Parathyroid adenoma (tissue), 2 donors: ENCODE measurements around the gene SPAG17.

ENCODE experiments used
- H2AFZ ChIP-seq: fragments of 300-600 bp; sonication (generic); one replicate; pipeline ENCODE4 v1.7.0; 2017; ENCODE audit warnings: antibody characterized with exemption, mild to moderate bottlenecking
- H3K27ac ChIP-seq: fragments of 300-600 bp; sonication (generic); one replicate; pipeline ENCODE4 v1.7.0; 2017
- H3K27me3 ChIP-seq: fragments of 300-600 bp; sonication (generic); one replicate; pipeline ENCODE4 v1.7.0; 2017; ENCODE audit warnings: low read length; ENCODE audit not compliant: control insufficient read depth, insufficient read depth
- H3K36me3 ChIP-seq: fragments of 300-600 bp; sonication (generic); one replicate; pipeline ENCODE4 v1.7.0; 2017; ENCODE audit warnings: low read length; ENCODE audit not compliant: control insufficient read depth, insufficient read depth
- H3K4me1 ChIP-seq: fragments of 300-600 bp; sonication (generic); one replicate; pipeline ENCODE4 v1.7.0; 2017; ENCODE audit warnings: control low read depth
- H3K4me2 ChIP-seq: fragments of 300-600 bp; sonication (generic); one replicate; pipeline ENCODE4 v1.7.0; 2017; ENCODE audit warnings: low read length
- H3K4me3 ChIP-seq: fragments of 300-600 bp; sonication (generic); one replicate; pipeline ENCODE4 v1.7.0; 2017; ENCODE audit warnings: low read depth, low read length
- H3K79me2 ChIP-seq: fragments of 300-600 bp; sonication (generic); one replicate; pipeline ENCODE4 v1.7.0; 2017; ENCODE audit warnings: control low read depth
- H3K9ac ChIP-seq: fragments of 300-600 bp; sonication (generic); one replicate; pipeline ENCODE4 v1.7.0; 2017; ENCODE audit warnings: mild to moderate bottlenecking
- H3K9me3 ChIP-seq: fragments of 300-600 bp; sonication (generic); one replicate; pipeline ENCODE4 v1.7.0; 2017; ENCODE audit warnings: low read length; ENCODE audit not compliant: control insufficient read depth
- TF ChIP-seq, protein P1 (sequence below): fragments of 300-600 bp; sonication (generic); IDR thresholded peaks from one replicate; pipeline ENCODE4 v1.7.0; 2017; ENCODE audit warnings: antibody characterized with exemption, mild to moderate bottlenecking
- donor health status: primary hyperparathyroidism.

Gene SPAG17

GRCh38 chr1:117905019-117905418 lies 280.0 kb downstream of the SPAG17 start:
- Histone ChIP-seq H3K4me1 (no peaks in the 10 kb centered on the region), H3K79me2 (no peaks in the 10 kb centered on the region), H3K9ac (no peak overlapping the region), H3K27me3 (no peaks in the 10 kb centered on the region), H3K4me2 (no peak overlapping the region), H3K4me3 (no peak overlapping the region), H3K9me3 (no peaks in the 10 kb centered on the region), H2AFZ (no peak overlapping the region), H3K27ac (no peak overlapping the region), H3K36me3 (no peaks in the 10 kb centered on the region)
- TF ChIP-seq, protein P1, sequence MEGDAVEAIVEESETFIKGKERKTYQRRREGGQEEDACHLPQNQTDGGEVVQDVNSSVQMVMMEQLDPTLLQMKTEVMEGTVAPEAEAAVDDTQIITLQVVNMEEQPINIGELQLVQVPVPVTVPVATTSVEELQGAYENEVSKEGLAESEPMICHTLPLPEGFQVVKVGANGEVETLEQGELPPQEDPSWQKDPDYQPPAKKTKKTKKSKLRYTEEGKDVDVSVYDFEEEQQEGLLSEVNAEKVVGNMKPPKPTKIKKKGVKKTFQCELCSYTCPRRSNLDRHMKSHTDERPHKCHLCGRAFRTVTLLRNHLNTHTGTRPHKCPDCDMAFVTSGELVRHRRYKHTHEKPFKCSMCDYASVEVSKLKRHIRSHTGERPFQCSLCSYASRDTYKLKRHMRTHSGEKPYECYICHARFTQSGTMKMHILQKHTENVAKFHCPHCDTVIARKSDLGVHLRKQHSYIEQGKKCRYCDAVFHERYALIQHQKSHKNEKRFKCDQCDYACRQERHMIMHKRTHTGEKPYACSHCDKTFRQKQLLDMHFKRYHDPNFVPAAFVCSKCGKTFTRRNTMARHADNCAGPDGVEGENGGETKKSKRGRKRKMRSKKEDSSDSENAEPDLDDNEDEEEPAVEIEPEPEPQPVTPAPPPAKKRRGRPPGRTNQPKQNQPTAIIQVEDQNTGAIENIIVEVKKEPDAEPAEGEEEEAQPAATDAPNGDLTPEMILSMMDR, result no peak

GRCh38 chr1:117904485-117904884 lies 280.5 kb downstream of the SPAG17 start:
- Histone ChIP-seq H3K4me3 (no peak overlapping the region), H2AFZ (no peak overlapping the region), H3K36me3 (no peaks in the 10 kb centered on the region), H3K9ac (no peak overlapping the region), H3K27me3 (no peaks in the 10 kb centered on the region), H3K27ac (no peak overlapping the region), H3K4me2 (no peak overlapping the region), H3K4me1 (no peaks in the 10 kb centered on the region), H3K9me3 (no peaks in the 10 kb centered on the region), H3K79me2 (no peaks in the 10 kb centered on the region)
- TF ChIP-seq, protein P1, result no peak
